Astrocyte (in vitro differentiated cells and primary cell): ENCODE measurements around the gene PEMT. TPM values are rescaled to one million over a fixed set of nuclear protein-coding genes. Genes with fewer than 3 reads are reported as not detected.

ENCODE experiments used
- DNase-seq: peaks from one replicate; pipeline ENCODE4 v3.0.0-alpha.2; 2010; ENCODE audit warnings: low read depth
- FAIRE-seq: peaks from 2 replicates; lab custom pipeline; 2011; peaks lifted over from hg19 to GRCh38; lab: Jason Lieb, UNC
- H2AFZ ChIP-seq: 2 replicates; pipeline ENCODE4 v1.6.0; 2012; ENCODE audit warnings: low read depth, low read length, inconsistent platforms
- H3K27ac ChIP-seq: 2 replicates; pipeline ENCODE4 v1.5.1; 2011; ENCODE audit warnings: low read depth, low read length, inconsistent platforms
- H3K27me3 ChIP-seq: 2 replicates; pipeline ENCODE4 v1.6.0; 2011; ENCODE audit warnings: low read length, inconsistent platforms; ENCODE audit not compliant: insufficient read depth
- H3K36me3 ChIP-seq: 2 replicates; pipeline ENCODE4 v1.5.1; 2011; ENCODE audit warnings: low read length, inconsistent platforms; ENCODE audit not compliant: insufficient read depth
- H3K4me1 ChIP-seq: 2 replicates; pipeline ENCODE4 v1.5.1; 2011; ENCODE audit warnings: low read length, inconsistent platforms; ENCODE audit not compliant: insufficient read depth
- H3K4me2 ChIP-seq: 2 replicates; pipeline ENCODE4 v1.6.0; 2012; ENCODE audit warnings: low read length, inconsistent platforms
- H3K4me3 ChIP-seq: 2 replicates; pipeline ENCODE4 v1.5.1; 2011; ENCODE audit warnings: low read depth, mild to moderate bottlenecking, low read length, inconsistent platforms; ENCODE audit not compliant: insufficient read depth
- H3K79me2 ChIP-seq: 2 replicates; pipeline ENCODE4 v1.6.0; 2012; ENCODE audit warnings: mild to moderate bottlenecking, low read length, inconsistent platforms; ENCODE audit not compliant: insufficient read depth
- H3K9ac ChIP-seq: 2 replicates; pipeline ENCODE4 v1.6.0; 2012; ENCODE audit warnings: mild to moderate bottlenecking, low read length, inconsistent platforms
- H3K9me3 ChIP-seq: 2 replicates; pipeline ENCODE4 v1.5.1; 2012; ENCODE audit warnings: low read depth, mild to moderate bottlenecking, low read length, inconsistent platforms; ENCODE audit not compliant: insufficient read depth
- H4K20me1 ChIP-seq: 2 replicates; pipeline ENCODE4 v1.6.0; 2012; ENCODE audit warnings: low read length, inconsistent platforms; ENCODE audit not compliant: insufficient read depth
- H3K27ac Mint-ChIP-seq: one replicate; pipeline ENCODE4 v1.8.0; 2021; ENCODE audit warnings: mild to moderate bottlenecking, mixed read lengths; ENCODE audit not compliant: unreplicated experiment
- H3K27me3 Mint-ChIP-seq: one replicate; pipeline ENCODE4 v1.8.0; 2021; ENCODE audit warnings: low read depth, mixed read lengths; ENCODE audit not compliant: unreplicated experiment
- H3K36me3 Mint-ChIP-seq: one replicate; pipeline ENCODE4 v1.8.0; 2021; ENCODE audit warnings: low read depth, mixed read lengths; ENCODE audit not compliant: unreplicated experiment
- H3K4me1 Mint-ChIP-seq: one replicate; pipeline ENCODE4 v1.8.0; 2021; ENCODE audit warnings: low read depth, mixed read lengths; ENCODE audit not compliant: unreplicated experiment
- H3K4me3 Mint-ChIP-seq: one replicate; pipeline ENCODE4 v1.8.0; 2021; ENCODE audit warnings: mild to moderate bottlenecking, moderate library complexity, mixed read lengths; ENCODE audit not compliant: unreplicated experiment
- H3K9me3 Mint-ChIP-seq: one replicate; pipeline ENCODE4 v1.8.0; 2021; ENCODE audit warnings: mild to moderate bottlenecking, mixed read lengths; ENCODE audit not compliant: unreplicated experiment
- CTCF ChIP-seq: IDR thresholded peaks from 2 replicates; pipeline ENCODE4 v1.5.1; 2011; ENCODE audit warnings: low read depth, mild to moderate bottlenecking, inconsistent platforms, low read length, moderate library complexity; ENCODE audit not compliant: insufficient read depth
- EZH2 ChIP-seq: IDR thresholded peaks from 2 replicates; pipeline ENCODE4 v1.6.1; 2012; ENCODE audit warnings: mild to moderate bottlenecking, low read length, inconsistent platforms; ENCODE audit not compliant: insufficient read depth
- total RNA-seq: library from RNA; stranded (reverse); gene quantifications from 2 replicates; pipeline ENCODE4 v1.2.1, GENCODE V29; 2021

The PEMT gene
- total RNA-seq, 1 donor from 2014 or later, result 19.5 TPM

- FAIRE-seq (no peak), DNase-seq (no peak)
- Histone ChIP-seq H3K79me2 (no peaks in the 10 kb centered on the region), H3K27ac (no peak overlapping the region), H3K27me3 (peaks cover 30% of the 10 kb centered on the region), H3K36me3 (no peaks in the 10 kb centered on the region), H3K4me2 (no peak overlapping the region), H3K4me3 (no peak overlapping the region), H3K4me1 (no peaks in the 10 kb centered on the region), H2AFZ (no peak overlapping the region), H4K20me1 (no peaks in the 10 kb centered on the region), H3K9me3 (no peaks in the 10 kb centered on the region), H3K9ac (no peak overlapping the region)
- no peaks in the 10 kb centered on the region for H3K4me1 Mint-ChIP-seq
- peaks cover 23% of the 10 kb centered on the region for H3K27me3 Mint-ChIP-seq
- H3K4me3 Mint-ChIP-seq, result no peak overlapping the region
- H3K27ac Mint-ChIP-seq, result no peak overlapping the region
- TF ChIP-seq CTCF (no peak), EZH2 (no peak)
- H3K36me3 Mint-ChIP-seq, result no peaks in the 10 kb centered on the region
- peaks cover 5% of the 10 kb centered on the region for H3K9me3 Mint-ChIP-seq
Observed at GRCh38 chr17:17468217-17469010, 123.1 kb downstream of the PEMT start.

GRCh38 chr17:17467720-17468119 lies 123.8 kb downstream of the PEMT start:
- no peak overlapping the region for H3K4me3 ChIP-seq

More at GRCh38 chr17:17467720-17468119, 123.8 kb downstream of the PEMT start:
- no peak for DNase-seq
- Mint-ChIP-seq H3K27ac (no peak overlapping the region), H3K4me3 (no peak overlapping the region), H3K36me3 (no peaks in the 10 kb centered on the region), H3K27me3 (peaks cover 27% of the 10 kb centered on the region), H3K9me3 (peaks cover 5% of the 10 kb centered on the region), H3K4me1 (no peaks in the 10 kb centered on the region)
- no peaks in the 10 kb centered on the region for H3K9me3 ChIP-seq
- H3K27me3 ChIP-seq, result peaks cover 30% of the 10 kb centered on the region
- no peaks in the 10 kb centered on the region for H4K20me1 ChIP-seq
- H3K36me3 ChIP-seq, result no peaks in the 10 kb centered on the region
- no peaks in the 10 kb centered on the region for H3K4me1 ChIP-seq
- peak overlapping the region; percentile 9 for H3K4me2 ChIP-seq
- FAIRE-seq, result no peak
- no peak overlapping the region for H2AFZ ChIP-seq
- no peak overlapping the region for H3K9ac ChIP-seq
- TF ChIP-seq EZH2 (no peak), CTCF (no peak)
- no peaks in the 10 kb centered on the region for H3K79me2 ChIP-seq
- H3K27ac ChIP-seq, result no peak overlapping the region
